NCI-H2196 (cell line): ENCODE data around the gene RUFY4.

Experiments used
- DNase-seq: peaks from one replicate; lab custom pipeline; 2025; ENCODE audit not compliant: unreplicated experiment; lab: John Stamatoyannopoulos, UW

The RUFY4 gene

GRCh38 chr2:218060950-218061660 is 7.9 kb upstream of the RUFY4 start:
- no peak for DNase-seq

GRCh38 chr2:218063486-218063885 is 5.6 kb upstream of the RUFY4 start:
- no peak for DNase-seq

- no peak for DNase-seq
Measured at GRCh38 chr2:218063896-218064295, 5.2 kb upstream of the RUFY4 start.

GRCh38 chr2:218065239-218066006 is 3.6 kb upstream of the RUFY4 start:
- no peak for DNase-seq

- no peak for DNase-seq
Measured at GRCh38 chr2:218066926-218067515, 2.0 kb upstream of the RUFY4 start.

- no peak for DNase-seq
Measured at GRCh38 chr2:218067523-218067922, 1.5 kb upstream of the RUFY4 start.

GRCh38 chr2:218069606-218070300 is 700 bp downstream of the RUFY4 start:
- no peak for DNase-seq

GRCh38 chr2:218070587-218070986 is 1.5 kb downstream of the RUFY4 start:
- DNase-seq = no peak

GRCh38 chr2:218071218-218071937 is 2.3 kb downstream of the RUFY4 start:
- DNase-seq = no peak

GRCh38 chr2:218072002-218072401 is 2.9 kb downstream of the RUFY4 start:
- DNase-seq = no peak

- no peak for DNase-seq
Measured at GRCh38 chr2:218072478-218073024, 3.5 kb downstream of the RUFY4 start.

GRCh38 chr2:218073185-218073584 is 4.1 kb downstream of the RUFY4 start:
- DNase-seq = no peak

GRCh38 chr2:218074031-218074430 is 5.0 kb downstream of the RUFY4 start:
- DNase-seq = no peak

- DNase-seq = no peak
Measured at GRCh38 chr2:218075975-218076811, 7.1 kb downstream of the RUFY4 start.

GRCh38 chr2:218077464-218078216 is 8.6 kb downstream of the RUFY4 start:
- DNase-seq = no peak

- no peak for DNase-seq
Measured at GRCh38 chr2:218079943-218080913, 11.2 kb downstream of the RUFY4 start.

- DNase-seq = no peak
Measured at GRCh38 chr2:218081063-218081462, 12.0 kb downstream of the RUFY4 start.

GRCh38 chr2:218081695-218082094 is 12.6 kb downstream of the RUFY4 start:
- DNase-seq = no peak
